GM12891 (cell line): ENCODE data around the gene PRR36.

Experiments
- POLR2A ChIP-seq: IDR thresholded peaks from 2 replicates; pipeline ENCODE4 v1.6.1; 2011; ENCODE audit warnings: low read depth, low read length, control low read depth
- POLR2AphosphoS5 ChIP-seq: IDR thresholded peaks from 2 replicates; pipeline ENCODE4 v1.6.1; 2011; ENCODE audit warnings: low read depth, low read length, control low read depth

DNA sequence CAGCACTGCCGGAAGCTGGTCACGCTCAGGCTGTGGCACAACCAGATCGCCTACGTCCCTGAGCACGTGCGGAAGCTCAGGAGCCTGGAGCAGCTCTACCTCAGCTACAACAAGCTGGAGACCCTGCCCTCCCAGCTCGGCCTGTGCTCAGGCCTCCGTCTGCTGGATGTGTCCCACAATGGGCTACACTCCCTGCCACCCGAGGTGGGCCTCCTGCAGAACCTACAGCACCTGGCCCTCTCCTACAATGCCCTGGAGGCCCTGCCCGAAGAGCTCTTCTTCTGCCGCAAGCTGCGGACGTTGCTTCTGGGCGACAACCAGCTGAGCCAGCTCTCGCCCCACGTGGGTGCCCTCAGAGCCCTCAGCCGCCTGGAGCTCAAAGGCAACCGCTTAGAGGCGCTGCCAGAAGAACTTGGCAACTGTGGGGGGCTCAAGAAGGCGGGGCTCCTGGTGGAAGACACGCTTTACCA lies 26.2 kb upstream of the PRR36 start:
- TF ChIP-seq POLR2A, result no peak
- TF ChIP-seq POLR2AphosphoS5, result no peak
